Stimulated activated CD4-positive, alpha-beta T cell treated with anti-CD3 and anti-CD28 coated beads, Interleukin-15, amount 100 ng/mL, for 1 hour (primary cell): ENCODE results near the gene COX15.
"Not testable (repeated sequence)": the region's sequence is repeated elsewhere in the genome, so short reads cannot be mapped to it uniquely, and the experiment has no call there.

Experiments
- DNase-seq, 2 donors: peaks; one replicate each; pipeline ENCODE4 v3.0.0-alpha.2; 2020; ENCODE audit warnings: low read depth in 1 of 2, low spot score in 1 of 2

COX15 gene

DNA sequence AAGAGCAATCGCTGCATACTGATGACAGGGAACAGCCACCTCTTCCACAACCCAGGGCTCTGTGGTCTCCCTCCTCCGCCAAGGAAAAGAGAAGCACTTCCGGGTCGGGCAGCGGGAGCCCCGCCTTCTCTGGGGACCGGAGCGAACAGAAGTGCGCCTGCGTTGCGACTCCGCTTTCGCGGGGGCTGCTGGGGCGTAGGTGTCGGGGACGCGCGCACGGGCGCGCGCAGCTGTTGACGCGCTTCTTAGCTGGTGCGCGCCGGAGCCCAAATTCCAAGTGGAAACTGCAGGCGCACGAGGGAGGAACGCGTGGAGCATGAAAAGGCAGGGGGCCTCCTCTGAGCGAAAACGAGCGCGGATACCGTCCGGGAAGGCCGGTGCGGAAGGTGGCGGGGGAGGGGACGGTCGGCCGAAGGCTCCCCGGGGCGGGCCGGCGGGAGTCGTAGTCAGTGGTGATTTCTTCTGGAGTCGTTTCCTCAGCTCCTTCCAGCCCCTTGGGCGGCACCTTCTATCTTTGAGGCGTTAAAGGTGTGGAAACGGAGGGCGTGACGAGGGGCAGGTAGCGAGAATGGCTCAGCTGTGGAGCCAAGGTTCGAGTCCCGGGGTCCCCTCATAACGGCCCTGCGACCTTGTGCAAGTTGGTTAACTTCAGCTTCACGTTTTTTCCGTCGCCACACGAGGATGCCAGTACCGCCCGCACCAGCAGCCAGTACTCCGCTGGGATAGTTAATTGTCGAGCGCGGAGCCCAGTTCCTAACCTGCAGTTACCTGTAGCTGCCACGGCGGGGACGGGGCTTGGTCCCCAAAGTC, at the start of gene COX15, which contains the start of gene CUTC:
COX15 (minus strand) TSS at position 95 of the 810 bp plus-strand sequence; CDS start at position 17, 78 bp downstream.
CUTC (plus strand) TSS at position 202 of the 810 bp plus-strand sequence; CDS start at position 317, 115 bp downstream.
- peak; percentile 86 to 89 for DNase-seq

DNA sequence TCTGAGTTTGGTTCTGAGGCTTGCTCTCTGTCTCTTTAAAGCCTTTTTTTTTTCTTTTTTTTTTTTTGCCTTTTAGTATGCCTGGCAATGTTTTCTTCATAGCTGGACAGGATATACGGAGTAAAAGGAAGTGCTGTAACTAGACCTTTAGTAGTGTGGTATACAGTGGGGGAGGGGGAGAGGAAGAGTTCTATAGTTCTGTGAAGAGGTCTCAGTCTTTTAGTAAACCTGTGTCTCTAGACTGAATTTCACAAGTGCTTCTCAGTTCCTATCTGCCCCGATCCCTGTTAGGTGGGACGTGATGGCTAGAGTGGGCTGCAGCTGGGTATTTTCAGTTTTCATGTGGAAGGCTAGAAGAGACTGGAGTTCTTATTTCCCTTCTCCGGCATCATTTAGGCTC, 47.4 kb upstream of the COX15 start:
- no peak for DNase-seq

DNA sequence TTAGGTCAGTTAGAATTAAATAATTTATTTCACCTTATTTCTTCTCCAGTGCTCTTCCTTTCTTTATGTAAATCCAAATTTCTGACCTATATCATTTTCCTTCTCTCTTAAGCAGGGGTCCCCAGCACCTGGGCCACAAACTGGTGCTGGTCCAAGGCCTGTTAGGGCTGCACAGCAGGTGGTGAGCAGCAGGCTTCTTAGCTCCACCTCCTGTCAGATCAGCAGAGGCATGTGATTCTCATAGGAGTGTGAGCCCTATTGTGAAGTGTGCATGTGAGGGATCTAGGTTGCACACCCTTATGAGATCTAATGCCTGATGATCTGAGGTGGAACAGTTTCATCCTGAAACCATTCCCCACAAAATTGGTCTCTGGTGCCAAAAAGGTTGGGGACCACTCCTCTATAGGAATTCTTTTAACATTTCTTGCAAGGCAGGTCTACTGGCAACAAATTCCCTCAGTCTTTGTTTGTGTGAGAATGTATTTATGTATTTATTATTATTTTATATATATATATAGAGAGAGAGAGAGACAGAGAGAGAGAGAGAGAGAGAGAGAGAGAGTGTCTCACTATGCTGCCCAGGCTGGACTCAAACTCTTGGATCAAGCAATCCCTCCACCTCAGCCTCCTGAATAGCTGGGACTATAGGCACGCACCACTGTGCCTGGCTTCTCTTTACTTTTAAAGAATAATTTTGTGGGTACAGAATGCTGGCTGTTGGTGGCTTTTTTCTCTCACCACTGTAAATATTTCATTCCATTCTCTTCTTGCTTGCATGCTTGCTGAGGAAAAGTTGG, 46.2 kb upstream of the COX15 start:
- no peak for DNase-seq

DNA sequence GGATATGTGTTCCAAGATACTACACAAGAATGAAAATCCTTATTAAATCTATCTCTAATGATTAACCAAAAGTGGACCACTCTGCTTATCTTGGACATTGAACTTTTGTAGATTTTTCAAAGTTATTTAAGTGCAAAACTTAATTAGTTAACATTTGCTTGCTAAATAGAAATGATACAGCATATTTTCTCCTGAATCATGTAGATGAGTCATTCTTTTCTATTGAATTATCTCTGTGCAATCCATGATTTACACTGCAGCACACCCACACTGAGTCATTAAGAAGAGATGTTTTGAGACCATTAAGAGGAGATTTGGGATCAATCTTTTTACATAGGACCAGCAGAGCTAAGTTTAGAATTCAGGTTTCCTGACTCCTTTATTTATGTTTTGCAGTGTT, 43.9 kb upstream of the COX15 start:
- no peak for DNase-seq

DNA sequence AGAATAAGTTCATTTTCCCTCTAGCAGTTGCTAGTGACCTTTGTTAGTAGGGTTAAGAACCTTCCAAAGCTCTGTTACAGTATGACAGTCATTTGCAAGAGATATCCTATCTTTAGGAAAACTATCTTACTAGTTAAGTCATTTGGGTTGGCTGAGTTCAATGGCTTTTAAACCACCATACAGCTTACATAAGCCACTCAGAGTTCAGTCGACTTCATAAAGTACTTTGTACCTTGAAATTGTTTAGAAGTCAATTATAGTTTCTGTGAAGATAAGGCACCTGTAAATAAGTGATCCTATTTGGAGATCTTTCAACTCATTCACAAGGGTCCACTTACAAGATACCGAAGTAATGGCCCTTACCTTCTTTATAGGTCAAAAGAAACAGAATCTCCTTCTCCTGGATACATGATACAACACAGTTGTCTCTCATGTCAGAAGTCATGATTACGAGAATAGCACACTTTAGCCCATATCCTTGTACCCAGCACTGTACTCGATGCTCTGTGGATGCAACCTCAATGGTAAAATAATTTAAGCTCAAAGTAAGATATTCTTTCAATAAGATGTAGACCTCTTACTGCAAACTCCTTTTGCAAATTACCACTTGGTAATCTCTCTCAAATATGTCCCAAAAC, 38.6 kb upstream of the COX15 start:
- no peak for DNase-seq

DNA sequence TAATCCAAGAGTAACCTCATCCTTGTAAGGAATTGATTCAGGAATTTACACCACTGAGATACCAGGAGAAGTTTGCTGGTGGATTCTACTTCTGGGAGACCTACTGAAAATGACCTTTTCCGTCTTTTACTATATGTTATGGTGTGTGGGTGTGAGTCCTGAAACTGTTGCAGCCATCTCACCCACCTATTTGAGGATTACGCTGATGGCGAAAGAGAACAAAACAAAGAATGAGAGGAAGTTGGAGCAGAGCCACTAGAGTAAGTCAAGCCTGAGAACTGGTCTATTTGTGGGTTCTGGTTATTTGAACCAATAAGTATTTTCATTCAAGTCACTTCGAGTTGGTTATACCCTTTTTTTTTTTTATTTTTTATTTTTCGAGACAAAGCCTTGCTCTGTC, 37.8 kb upstream of the COX15 start:
- DNase-seq, result no peak

DNA sequence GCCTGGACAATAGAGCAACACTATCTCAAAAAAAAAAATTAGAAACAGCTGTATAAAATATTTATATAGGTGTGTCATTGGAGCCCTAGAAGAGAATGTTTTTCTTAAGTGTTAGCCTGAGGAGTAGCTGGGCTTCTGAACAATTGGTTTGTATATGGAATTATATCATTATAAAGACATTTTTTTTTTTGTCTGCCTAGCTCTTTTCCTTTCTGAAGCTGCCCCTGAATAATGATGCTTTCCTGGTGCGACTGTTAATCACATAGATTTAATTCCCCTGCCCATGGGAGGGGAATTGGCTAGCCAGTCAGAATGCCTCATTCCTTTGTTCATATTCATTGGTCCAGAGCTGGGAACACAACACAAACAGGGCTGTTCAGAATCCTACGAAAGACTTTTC, 36.6 kb upstream of the COX15 start:
- no peak for DNase-seq

DNA sequence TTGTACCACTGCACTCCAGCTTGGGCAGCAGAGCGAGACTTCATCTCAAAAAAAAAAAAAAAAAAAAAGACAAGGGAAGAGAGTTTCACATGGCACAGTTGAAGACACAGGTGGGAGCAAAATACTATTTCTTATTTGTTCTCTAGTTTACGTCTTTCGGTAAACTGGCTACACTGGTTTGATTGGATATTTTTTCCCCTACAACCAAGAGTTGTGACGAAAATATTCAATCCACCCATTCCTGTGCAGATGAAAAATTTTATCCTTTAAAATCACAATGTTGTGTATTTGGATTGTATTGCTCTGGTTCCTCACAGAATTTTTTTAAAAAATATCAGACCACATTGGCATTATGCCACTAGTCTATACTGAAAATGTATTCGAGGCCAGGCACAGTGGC, 36.0 kb upstream of the COX15 start:
- no peak for DNase-seq

DNA sequence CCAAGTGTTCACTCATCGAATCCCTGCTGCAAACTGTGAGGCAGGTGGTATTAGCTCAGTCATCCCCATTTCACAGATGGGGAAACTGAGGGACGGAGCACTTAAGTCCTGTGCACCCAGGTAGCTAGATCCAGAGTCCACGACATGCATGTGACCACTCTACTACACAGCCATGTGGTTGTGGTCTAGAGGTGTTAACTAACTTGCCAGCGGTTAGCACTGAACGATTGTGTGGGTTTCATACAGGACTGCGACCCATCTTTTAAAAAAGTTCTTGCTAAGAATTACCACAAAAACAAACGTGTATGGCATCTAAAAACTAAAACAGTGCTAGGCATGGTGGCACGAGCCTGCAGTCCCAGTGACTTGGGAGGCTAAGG, 34.4 kb upstream of the COX15 start:
- DNase-seq, result no peak

DNA sequence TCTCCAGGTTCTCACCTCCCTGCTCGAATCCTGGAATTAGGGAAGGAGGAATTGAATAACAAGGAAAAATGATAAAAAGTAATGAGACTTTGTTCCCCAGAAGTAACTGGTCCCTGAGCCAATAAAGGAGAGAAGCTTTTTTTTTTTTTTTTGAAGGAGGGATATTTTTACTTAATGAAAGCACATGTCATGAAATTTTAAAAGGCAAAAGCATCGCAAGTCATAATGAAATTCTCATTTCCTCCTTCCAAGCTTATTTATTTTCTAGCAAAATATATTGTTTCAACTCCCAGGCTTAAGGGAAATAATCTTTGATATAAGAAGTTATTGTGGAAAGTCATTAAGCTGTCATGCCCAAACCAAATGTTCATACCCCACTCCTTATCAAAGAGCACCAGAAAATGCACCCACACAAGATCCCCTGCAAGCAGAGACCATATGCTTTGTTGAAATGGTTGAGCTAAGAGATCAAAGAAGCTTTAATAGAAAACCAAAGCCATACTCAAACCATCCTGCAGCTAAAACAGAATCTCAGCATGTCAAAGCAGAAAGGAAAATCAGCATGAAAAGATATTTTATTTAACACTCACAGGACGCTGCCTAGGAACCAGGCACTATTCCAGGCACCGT, 33.9 kb upstream of the COX15 start:
- no peak for DNase-seq

DNA sequence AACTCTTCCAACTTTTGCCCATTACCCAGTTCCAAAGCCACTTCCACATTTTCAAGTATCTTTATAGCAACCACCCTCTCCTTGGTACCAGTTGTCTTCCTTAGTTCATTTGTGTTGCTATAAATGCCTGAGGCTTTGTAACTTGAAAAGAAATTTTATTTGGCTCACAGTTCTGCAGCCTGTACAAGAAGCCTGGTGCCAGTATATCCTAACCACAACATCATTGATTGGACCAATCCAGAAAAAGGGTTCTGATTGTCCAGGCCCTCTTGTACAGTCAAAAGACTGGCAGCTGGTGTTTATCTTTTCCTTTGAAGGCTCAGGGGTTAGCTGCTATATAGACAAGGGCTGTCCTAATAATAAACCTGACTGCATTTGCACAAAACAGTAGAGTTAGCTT, 29.4 kb upstream of the COX15 start:
- no peak for DNase-seq

DNA sequence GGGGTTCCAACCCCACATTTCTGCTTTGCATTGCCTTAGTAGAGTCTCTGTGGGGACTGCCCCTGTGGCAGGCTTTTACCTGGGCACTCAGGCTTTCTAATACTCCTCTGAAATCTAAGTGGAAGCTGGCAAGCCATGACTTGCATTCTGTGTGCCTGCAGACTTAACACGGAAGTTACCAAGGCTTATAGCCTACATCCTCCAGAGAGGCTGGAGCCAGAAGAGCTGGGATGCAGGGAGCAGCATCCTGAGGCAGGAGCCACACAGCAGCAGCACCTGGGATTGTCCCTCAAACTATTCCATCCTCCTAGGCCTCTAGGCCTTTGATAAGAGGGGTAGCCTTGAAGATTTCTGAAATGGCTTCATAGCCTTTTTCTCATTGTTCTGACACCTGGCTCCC, 28.4 kb upstream of the COX15 start:
- DNase-seq, result no peak

DNA sequence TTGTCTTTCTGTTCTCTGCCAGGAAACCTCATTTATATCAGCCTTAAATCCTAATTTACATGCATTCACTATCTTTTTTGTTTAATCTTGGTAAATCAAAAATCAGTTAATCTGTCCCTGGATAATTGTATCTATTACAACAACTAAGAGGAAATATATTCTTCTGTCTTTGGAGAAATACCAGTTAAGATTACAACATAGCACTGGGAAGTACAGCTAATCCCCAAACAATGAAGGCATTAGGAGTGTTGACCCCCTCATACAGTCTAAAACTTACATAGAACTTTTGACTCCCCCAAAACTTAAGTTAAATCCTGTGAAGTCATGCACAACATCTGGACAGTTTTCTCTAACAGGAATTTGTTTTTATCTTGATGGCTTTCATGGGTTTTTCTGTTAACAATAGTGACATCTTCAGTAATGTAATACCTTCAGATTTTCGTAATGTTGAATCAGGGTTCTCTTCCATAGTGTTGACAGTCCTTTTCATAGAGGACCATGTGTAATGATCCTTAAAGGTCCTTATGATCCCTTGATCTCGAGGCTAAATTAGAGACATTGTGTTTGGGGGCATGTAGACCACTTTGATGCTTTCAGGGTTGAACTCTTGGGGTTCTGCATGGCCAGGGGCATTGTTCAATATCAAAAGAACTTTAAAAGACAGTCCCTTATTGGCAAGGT, 26.4 kb upstream of the COX15 start:
- no peak for DNase-seq

DNA sequence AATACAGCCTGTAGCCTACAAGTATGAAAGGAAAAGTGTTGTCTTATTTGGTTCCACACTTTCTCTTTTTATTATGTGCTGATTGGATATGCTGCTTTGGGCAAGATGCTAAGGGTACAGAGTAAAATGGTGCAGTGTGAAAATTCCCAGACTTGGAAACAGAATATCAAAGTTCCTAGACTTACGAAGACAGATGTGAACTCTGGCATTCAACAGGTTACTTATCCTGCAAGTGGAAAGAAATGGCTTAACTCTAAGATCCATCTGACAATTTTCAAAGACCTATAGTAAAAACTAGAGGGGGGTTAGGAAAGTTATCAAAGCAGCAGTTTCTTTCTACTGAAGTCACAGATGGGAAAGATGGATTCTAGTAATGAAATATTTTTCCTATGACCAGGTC, 24.2 kb upstream of the COX15 start:
- no peak for DNase-seq

DNA sequence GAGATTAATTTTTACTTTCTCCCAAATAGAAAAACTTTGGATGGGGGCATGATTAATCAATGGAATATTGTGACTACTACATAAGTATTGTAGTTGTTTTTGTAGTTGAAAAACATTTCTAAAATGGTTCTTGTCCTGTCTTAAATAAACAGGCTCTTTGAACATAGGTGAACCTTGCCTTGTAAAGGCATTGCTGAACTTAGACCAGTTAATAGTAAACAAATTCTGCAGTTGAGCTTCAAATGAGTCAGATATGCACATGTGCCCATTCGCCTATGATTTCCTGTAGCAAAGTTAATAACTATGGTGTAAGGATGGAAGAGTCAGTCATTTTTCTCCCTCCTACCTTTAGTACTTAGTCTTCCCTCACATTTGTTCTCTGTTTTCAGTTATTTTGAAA, 22.7 kb upstream of the COX15 start:
- DNase-seq, result no peak

DNA sequence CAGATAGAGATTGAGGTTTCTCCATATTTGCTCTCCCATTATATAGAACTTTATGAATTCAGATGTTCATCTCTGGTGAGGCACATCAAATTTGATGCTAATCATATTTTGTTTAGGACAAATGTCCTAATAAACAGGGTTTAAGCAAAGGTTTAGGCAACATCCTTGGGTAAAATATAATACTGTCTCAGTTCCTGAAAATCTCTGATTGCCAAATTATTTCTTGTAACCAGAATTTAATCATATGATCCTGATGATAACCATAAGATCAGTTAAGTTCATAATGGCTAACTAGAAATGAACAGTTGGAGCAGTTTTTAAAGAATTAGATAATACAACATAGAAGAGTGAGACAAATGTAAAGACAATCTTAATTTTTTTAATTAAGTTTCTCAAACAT, 18.7 kb upstream of the COX15 start:
- no peak for DNase-seq

DNA sequence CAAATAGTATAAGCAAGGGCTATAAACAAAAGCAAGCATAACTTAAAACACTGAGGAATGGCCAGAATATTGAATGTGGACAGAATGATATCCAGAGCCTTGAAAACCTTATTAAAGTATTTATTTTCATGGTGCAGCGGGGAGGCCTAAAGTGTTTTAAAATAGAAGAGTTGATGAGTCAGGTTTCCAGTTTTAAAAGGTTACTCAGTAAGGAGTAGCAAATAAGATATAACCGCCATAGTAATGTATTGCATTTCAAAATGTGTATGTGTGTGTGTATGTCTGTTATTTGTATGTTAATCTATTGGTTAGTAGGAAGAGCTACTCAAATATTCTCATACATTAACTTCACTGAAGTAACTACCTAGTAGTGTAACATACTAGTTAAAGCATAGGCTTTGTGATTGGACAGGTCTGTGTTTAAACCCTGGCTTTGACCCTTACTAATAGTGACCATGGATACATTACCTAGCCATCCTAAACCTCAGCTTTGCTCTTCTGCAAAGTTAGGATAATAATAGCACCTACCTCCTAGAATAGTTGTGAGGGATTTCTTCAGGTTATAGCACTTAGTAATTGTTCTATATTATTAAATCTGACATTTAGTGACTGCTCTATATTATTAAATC, 17.0 kb upstream of the COX15 start:
- no peak for DNase-seq

DNA sequence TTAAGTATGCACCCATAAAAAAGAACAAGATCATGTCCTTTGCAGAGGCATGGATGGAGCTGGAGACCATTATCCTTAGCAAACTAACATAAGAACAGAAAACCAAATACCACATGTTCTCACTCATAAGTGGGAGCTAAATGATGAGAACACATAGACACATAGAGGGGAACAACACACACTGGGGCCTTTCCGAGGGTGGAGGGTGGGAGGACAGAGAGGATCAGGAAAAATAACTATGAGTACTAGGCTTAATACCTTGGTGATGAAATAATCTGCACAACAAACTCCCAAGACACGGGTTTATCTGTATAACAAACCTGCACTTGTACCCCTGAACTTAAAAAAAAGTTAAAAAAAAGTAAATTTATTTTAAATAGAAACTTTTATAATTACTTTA, 14.2 kb upstream of the COX15 start:
- DNase-seq, result not testable (repeated sequence)

DNA sequence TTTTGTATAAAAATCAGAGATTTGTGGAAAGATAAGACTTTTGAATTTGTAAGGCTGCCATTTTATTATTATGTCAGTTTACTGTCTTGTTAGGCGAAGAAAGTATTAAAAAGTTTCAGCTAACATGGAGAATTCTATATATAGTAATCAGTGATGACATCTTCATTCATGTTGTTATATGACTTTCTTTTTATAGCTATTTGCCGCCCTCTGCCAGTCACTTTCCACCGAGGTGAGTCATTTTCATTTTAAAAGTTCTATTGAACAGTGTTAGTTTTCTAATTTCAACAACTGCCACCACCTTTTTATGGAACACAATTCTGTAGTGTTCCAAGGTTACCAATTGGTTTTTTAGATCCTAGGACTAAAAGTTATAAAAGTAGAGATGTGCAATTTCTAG, 11.9 kb upstream of the COX15 start:
- DNase-seq, result no peak

DNA sequence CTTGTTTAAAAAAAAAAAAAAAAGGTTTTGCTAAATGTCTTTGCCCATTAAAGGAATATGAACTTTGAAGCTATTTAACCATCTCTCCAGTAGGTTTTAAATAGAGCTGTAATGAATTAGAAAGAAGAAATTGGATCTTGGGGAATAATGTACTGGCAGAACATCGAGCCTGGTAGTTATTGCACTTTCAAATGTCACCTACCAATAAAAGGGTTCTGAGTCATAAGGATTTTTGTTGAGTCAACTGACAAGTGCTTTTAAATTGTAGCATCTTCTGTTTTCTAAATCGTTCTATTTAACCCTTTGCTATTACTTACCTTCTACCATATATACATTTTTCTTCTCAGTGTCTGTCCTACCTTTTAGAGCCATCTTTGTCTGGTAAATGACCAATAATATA, 10.8 kb upstream of the COX15 start:
- DNase-seq, result no peak
